Measurements from ENCODE around the gene SHC2. TPM values are rescaled to one million over a fixed set of nuclear protein-coding genes. Genes with fewer than 3 reads are reported as not detected.
A peak's percentile ranks its signal among the peaks of the same experiment; 100 is the strongest.

Gene SHC2
- total and polyA plus RNA-seq, 2 of the 8 experiments (the other 6 are each of a cell fraction or from before 2014, with no cell fraction given), result 4.4 to 7.3 TPM

DNA sequence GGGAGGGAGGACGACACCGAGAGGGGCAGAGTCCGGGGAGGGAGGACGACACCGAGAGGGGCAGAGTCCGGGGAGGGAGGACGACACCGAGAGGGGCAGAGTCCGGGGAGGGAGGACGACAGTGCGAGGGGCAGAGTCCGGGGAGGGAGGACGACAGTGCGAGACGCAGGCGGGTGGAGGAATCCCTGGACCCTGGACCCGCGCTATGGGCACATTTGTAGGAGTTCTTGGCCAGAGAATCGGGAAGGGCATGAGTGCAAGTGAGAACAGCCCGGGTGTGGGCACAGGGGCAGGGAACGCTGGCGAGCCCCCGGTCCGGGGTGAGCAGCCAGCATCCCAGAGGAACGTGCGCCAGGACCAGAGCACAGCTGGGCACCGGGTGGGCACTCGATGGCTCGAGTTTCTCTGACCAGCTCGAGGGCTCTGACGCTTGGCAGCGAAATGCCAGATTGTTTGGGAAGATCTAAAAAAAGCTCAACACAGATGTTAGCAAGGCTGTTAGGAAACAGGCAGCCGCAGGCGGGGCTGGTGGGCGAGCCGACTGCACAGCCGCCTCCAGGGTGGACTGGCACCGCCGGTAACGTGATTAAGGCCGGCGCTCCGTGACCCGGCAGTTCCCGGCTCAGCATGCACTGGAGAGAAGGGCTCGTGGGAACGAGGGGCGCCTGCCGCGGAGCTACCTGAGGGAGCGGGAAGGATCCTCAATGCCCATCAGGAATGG is 33.9 kb downstream of the SHC2 start:
- H4K91ac ChIP-seq (replicated peaks; ENCODE audit: insufficient read length, low read length), result no peak overlapping the region
- ChIA-PET POLR2A (ENCODE audit: partially characterized antibody) (interaction anchor here (0.6 to 0.9 kb wide), 6 partner anchors 9 to 99 kb away, joined by 3 read pairs; no protein-coding TSS in a partner anchor), CTCF (ENCODE audit: partially characterized antibody) (interaction anchor here (0.7 to 1.9 kb wide), 3 partner anchors 14 to 80 kb away, joined by 3 to 4 read pairs (median 3); no protein-coding TSS in a partner anchor)
- H3K18ac ChIP-seq (ENCODE audit: extremely low read depth, low read length), result peak overlapping the region; percentile 48; the same call in 1 of the 2 replicates
- no peak overlapping the region for H2BK5ac ChIP-seq (ENCODE audit: low read depth, low read length)
- peaks cover 0 to 2% of the 10 kb centered on the region in 2 experiments for H4K20me1 ChIP-seq (replicated peaks in 1 of 2; ENCODE audit: control insufficient read depth in 1 of 2, insufficient read depth in 2 of 2, low read length in 2 of 2)
- no peak overlapping the region for H2AK5ac ChIP-seq (ENCODE audit: low read depth, low read length)
- H3K27me3 ChIP-seq (replicated peaks in 1 of 4; ENCODE audit: control insufficient read depth in 3 of 4, extremely low read depth in 1 of 4, insufficient read depth in 3 of 4, low read length in 3 of 4), result peaks cover 0 to 15% (median 5%) of the 10 kb centered on the region in 4 experiments; a peak in 5 of 7 replicates
- H3K4me2 ChIP-seq (ENCODE audit: insufficient read depth in 1 of 2, low read depth in 2 of 2, low read length in 2 of 2), result peak overlapping the region; percentile 48 to 57
- 79% methylated on average over 29 of the region's 51 CpGs; no CpG with 5 or more reads in 1 of the 2 experiments for WGBS, 2 experiments (ENCODE audit: extremely low coverage in 1 of 2, insufficient coverage in 1 of 2, insufficient read length in 1 of 2, insufficient replicate concordance in 2 of 2, low coverage in 1 of 2, low lambda C conversion rate in 2 of 2, missing lambda C conversion rate in 1 of 2)
- H3K79me2 ChIP-seq (ENCODE audit: control insufficient read depth in 1 of 2, insufficient read depth in 2 of 2, low read length in 2 of 2), result no peaks in the 10 kb centered on the region
- no peak overlapping the region for H2AFZ ChIP-seq (ENCODE audit: low read length)
- H2BK15ac ChIP-seq (ENCODE audit: low read length), result no peak overlapping the region
- H3K4me3 ChIP-seq (ENCODE audit: extremely low read depth in 1 of 4, insufficient read depth in 2 of 4, low read depth in 3 of 4, low read length in 4 of 4), result peak overlapping the region in 2 of 4 experiments; percentile 13 to 37; a peak in 1 of 8 replicates
- H2BK20ac ChIP-seq (ENCODE audit: low read length), result no peak overlapping the region
- H3K56ac ChIP-seq (replicated peaks; ENCODE audit: insufficient read length, low read depth, low read length), result no peak overlapping the region
- TF ChIP-seq SP2 (IDR thresholded peaks at IDR 0.05; ENCODE audit: low read length) (no peak), CBX8 (IDR thresholded peaks at IDR 0.05; ENCODE audit: borderline replicate concordance, low read depth, low read length) (no peak), ZNF274 (IDR thresholded peaks at IDR 0.05; ENCODE audit: borderline replicate concordance, extremely low read depth, low read length) (no peak), SIRT6 (IDR thresholded peaks at IDR 0.05; ENCODE audit: low read length) (no peak)
- TF ChIP-seq, protein P1, sequence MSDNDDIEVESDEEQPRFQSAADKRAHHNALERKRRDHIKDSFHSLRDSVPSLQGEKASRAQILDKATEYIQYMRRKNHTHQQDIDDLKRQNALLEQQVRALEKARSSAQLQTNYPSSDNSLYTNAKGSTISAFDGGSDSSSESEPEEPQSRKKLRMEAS (IDR thresholded peaks at IDR 0.05), result 0 out of 2 replicates have a peak, but pooled peaks have one; percentile 9
- TF ChIP-seq, protein P2, sequence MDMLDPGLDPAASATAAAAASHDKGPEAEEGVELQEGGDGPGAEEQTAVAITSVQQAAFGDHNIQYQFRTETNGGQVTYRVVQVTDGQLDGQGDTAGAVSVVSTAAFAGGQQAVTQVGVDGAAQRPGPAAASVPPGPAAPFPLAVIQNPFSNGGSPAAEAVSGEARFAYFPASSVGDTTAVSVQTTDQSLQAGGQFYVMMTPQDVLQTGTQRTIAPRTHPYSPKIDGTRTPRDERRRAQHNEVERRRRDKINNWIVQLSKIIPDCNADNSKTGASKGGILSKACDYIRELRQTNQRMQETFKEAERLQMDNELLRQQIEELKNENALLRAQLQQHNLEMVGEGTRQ (IDR thresholded peaks at IDR 0.05; ENCODE audit: low read length), result no peak
- TF ChIP-seq, protein P3, sequence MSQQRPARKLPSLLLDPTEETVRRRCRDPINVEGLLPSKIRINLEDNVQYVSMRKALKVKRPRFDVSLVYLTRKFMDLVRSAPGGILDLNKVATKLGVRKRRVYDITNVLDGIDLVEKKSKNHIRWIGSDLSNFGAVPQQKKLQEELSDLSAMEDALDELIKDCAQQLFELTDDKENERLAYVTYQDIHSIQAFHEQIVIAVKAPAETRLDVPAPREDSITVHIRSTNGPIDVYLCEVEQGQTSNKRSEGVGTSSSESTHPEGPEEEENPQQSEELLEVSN (IDR thresholded peaks at IDR 0.05), result peak; percentile 58
- H3K27ac ChIP-seq (ENCODE audit: low read depth, low read length), result no peak overlapping the region
- H3K4me1 ChIP-seq (replicated peaks in 1 of 4; ENCODE audit: control insufficient read depth in 3 of 4, insufficient read depth in 4 of 4, low read length in 3 of 4), result no peaks in the 10 kb centered on the region; a peak in 1 of 7 replicates
- DNase-seq (ENCODE audit: low read depth in 1 of 2, low spot score in 2 of 2), result peak in 1 of 2 experiments; percentile 63
- peaks cover 11 to 18% of the 10 kb centered on the region in 2 experiments; a peak in 3 of 4 replicates for H3K9me3 ChIP-seq (ENCODE audit: insufficient read depth in 2 of 2, low read depth in 1 of 2, low read length in 1 of 2)
- H4K5ac ChIP-seq (ENCODE audit: insufficient read length, low read depth, low read length), result no peak overlapping the region
- no peak overlapping the region for H3K9ac ChIP-seq (replicated peaks in 1 of 4; ENCODE audit: extremely low read depth in 1 of 4, low read depth in 3 of 4, low read length in 3 of 4)
- no peak overlapping the region for H3K14ac ChIP-seq (ENCODE audit: insufficient read length)
- no peak overlapping the region for H3K23ac ChIP-seq (ENCODE audit: insufficient read length)
- H2BK120ac ChIP-seq (replicated peaks; ENCODE audit: low read depth, low read length), result no peak overlapping the region
- no peak overlapping the region for H3K4ac ChIP-seq (replicated peaks; ENCODE audit: insufficient read length, low read depth, low read length)
- H4K8ac ChIP-seq (ENCODE audit: extremely low read depth, insufficient read depth, low read length), result no peak overlapping the region; the same call in 1 of the 2 replicates
- FAIRE-seq, result no peak
- no peaks in the 10 kb centered on the region for H3K23me2 ChIP-seq (ENCODE audit: low read depth, low read length)
- H2BK12ac ChIP-seq (ENCODE audit: low read depth, low read length), result 0 out of 2 replicates have a peak overlapping the region, but pooled peaks have one; percentile 5
- H3K36me3 ChIP-seq (ENCODE audit: control insufficient read depth in 2 of 4, insufficient read depth in 4 of 4, low read length in 3 of 4), result peaks cover 0 to 11% (median 0%) of the 10 kb centered on the region in 4 experiments; a peak in 1 of 8 replicates
- H3K79me1 ChIP-seq (ENCODE audit: low read depth, low read length), result no peaks in the 10 kb centered on the region

Measured in H1 (cell line).